HG03196 (cell line): ENCODE results near the gene IQCF5.
"Not testable (repeated sequence)": the region's sequence is repeated elsewhere in the genome, so short reads cannot be mapped to it uniquely, and the experiment has no call there.

Experiments used
- ATAC-seq: cut with Tn5 transposase; IDR thresholded peaks from one replicate; pipeline ENCODE4 v1.9.1; 2021; ENCODE audit not compliant: unreplicated experiment

Gene IQCF5

GRCh38 chr3:51875501-51875900 lies at the start of gene IQCF5:
IQCF5 (minus strand) TSS chr3:51875601; CDS start chr3:51875531, 70 bp downstream.
- ATAC-seq = no peak

GRCh38 chr3:51921081-51921578 lies 45.7 kb upstream of the IQCF5 start:
- ATAC-seq = no peak

DNA sequence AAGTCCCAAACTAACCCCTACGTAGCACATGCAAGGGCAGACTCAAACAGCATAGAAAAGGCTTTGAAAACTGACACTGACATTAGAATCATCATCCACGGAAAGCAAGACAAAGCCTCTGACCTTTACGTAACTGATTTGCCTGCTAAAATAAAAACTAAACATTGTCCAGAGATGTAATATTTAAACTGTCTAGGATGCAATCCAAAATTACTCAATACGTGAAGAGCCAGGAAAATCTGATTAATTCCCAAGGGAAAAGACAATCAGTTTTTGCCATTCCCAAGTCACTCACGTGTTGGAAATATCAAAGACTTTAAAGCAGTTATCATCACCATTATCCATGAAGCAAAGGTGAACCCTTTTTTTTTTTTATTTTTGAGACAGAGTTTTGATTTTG lies 41.0 kb upstream of the IQCF5 start:
- ATAC-seq = no peak

DNA sequence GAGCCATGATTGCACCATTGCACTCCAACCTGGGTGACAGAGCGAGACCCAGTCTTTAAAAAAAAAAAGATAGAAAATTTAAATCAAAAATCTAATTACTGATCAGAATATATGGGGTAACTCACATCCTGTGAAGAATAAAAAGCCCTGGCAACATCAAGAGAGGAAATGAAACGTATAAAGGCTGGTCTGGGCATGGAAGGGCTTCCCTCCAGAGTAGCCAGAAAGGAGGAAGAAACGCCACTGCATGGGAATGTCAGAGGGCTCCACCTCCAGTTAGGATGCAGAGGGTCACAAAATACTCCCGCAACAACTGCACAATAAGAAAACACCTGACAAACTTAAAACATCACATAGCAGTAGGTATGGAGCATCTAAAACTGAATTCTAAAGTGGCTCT lies 32.6 kb upstream of the IQCF5 start:
- ATAC-seq = no peak

DNA sequence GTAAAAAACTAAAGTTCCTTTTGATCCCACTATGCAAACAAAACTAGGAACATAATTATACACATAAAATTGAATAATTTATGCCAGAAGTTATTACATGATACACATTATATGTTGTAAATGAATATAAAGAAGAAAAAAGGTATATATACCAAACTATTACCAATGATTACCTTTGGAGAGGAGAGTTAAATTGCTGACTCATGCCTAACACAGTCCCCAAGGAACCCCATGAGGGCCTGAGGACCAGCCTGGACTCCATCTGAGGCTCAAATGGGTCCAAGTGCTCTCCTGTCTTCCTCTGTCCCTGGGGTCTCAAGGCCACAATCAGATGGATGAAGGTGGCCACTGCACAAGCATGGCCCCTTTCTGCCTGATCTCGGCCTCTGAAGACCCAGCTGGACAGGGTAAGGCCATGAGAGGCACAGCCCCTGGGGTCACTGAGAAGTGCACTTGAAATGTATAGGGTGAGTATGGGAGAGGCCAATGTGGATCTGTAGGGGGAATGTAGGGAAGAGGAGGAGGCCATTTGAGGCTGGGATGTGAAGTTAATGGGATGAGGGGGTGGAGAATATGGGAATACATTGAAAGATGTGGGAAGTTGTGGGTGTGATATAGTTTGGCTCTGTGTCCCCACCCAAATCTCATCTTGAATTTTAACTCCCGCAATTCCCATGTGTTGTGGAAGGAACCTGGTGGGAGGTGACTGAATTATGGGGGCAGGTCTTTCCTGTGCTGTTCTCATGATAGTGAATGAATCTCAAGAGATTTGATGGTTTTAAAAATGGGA lies 28.8 kb upstream of the IQCF5 start:
- ATAC-seq = no peak

- not testable (repeated sequence) for ATAC-seq
Observed at GRCh38 chr3:51902361-51902760, 27.0 kb upstream of the IQCF5 start.

DNA sequence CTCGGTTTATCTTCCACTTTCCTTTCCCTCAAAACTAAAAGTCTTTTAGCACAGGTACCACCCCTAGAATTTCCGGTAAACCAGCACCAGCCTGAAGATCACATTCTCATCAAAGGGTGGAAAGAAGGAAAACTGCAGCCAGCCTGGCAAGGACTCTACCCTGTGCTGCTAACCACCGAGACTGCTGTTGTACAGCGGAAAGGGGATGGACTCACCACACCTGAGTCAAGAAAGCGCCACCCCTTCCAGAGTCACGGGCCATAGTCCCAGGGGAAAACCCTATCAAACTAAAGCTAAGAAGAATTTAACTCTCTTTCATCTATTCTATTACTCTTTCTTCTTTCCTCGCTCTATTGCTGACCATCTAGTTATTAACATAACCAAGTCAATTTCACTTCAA lies 24.6 kb upstream of the IQCF5 start:
- not testable (repeated sequence) for ATAC-seq

- no peak for ATAC-seq
Observed at GRCh38 chr3:51897391-51897790, 22.0 kb upstream of the IQCF5 start.

GRCh38 chr3:51896607-51897305 lies 21.4 kb upstream of the IQCF5 start:
- ATAC-seq = no peak

DNA sequence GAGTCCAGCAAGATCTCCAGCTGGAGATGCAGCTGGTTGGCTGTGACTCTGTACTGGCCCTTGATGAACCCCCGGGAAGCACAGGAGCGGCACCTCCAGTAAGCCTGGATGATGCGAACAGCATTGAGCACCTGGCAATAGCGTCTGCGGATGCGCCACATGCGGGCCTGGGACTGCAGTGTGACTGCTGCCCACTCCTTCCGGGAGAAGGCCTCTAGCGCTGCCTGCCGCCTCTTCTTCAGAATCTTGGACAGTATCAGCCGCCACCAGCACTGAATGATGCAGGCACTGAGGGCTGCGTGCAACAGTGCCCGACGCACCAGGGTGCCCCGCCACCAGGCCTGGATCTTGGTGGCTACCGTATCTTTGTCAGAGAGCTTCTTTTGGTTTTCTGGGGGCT lies 19.5 kb upstream of the IQCF5 start:
- no peak for ATAC-seq

DNA sequence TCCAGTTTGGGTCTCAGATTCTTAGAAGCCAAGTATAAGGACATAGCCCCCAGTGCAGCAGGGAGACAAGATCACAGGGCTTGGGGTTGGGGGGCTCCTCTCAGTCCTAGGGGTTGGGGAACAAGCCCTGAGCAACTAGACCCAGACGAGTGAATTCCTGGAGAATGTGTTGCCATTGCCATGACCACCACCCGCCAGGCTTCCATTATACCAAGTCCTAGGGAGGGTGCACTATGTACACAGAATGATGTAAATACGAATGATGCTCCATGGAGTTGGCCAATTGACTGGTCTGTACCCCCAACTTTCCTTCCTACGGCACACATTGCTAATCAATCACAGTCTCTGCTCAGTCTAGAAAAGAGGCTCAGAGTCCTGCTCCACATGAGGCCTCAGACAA lies 19.0 kb upstream of the IQCF5 start:
- no peak for ATAC-seq

DNA sequence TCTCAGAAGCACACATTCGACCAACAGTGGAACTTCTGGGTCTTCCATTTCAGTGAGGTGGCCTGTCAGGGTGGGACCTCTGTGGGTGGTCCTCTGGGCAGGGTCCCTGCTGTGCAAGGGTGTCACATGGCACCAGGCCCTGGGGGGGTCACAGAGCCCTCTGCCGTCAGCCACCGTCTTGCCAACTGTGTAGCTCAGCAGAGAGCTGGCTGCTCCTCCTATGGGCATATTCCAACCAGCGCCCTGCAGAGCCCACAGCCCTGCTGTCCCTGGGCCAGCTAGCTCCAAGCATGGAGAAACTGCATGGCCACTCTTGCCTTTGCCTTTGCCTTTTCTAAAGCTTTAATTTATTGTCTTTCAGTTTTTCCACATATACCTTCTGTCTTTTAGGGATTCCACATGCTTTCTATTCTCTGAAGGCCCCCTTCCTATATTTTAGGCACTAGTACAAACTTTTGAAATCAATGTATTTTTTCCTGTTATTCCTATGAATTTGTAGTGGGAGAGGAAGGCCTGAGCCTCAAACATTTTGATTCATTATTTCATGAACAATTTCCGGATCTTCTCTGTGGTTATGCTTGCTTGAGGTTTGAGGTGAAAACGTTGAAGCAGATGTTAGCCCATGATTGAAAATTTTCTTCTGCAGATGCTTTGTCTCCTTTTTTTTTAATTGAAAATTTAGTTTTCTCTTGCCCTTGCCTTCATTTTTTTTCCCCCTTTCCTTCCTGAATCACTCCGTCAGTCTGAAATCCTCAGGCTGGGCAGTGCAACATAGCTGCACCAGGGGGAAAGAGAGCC lies 16.0 kb upstream of the IQCF5 start:
- ATAC-seq = no peak

- no peak for ATAC-seq
Observed at GRCh38 chr3:51888463-51889105, 13.2 kb upstream of the IQCF5 start.

GRCh38 chr3:51887620-51888019 lies 12.2 kb upstream of the IQCF5 start:
- no peak for ATAC-seq

GRCh38 chr3:51886447-51886846 lies 11.0 kb upstream of the IQCF5 start:
- ATAC-seq = no peak

DNA sequence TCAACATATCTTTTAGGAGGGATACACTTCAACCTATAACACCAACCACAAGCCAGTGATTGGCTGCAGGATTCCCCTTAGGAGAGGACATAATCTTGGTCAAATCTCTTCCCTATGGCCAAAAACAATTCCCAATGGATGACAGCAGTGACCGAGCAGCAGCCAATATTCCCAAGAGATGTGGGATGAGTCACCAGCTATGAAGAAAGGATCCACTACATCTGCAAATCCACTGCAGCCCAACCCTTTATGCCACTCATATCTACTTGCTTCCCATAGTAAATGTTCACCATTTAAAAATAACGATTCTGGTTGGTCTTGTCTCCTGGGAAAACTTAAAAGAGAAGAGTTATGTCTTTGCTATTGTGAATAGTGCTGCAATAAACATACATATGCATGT lies 4.5 kb upstream of the IQCF5 start:
- no peak for ATAC-seq

DNA sequence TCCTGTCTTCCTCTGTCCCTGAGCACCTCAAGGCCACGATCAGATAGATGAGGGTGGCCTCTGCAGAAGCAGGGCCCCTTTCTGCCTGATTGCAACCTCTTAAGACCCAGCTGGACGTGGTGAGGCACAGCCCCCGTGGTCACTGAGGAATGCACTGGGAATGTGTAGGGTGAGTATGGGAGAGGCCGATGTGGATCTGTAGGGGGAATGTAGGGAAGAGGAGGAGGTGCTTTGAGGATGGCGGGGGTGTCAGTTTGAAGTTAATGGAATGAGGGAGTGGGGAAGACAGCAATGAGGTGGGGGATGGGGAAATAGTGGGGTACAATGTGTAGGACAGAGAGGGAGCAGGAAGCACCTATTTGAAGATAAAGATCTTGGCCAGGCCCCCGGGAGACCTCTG lies 785 bp upstream of the IQCF5 start:
- ATAC-seq = no peak

DNA sequence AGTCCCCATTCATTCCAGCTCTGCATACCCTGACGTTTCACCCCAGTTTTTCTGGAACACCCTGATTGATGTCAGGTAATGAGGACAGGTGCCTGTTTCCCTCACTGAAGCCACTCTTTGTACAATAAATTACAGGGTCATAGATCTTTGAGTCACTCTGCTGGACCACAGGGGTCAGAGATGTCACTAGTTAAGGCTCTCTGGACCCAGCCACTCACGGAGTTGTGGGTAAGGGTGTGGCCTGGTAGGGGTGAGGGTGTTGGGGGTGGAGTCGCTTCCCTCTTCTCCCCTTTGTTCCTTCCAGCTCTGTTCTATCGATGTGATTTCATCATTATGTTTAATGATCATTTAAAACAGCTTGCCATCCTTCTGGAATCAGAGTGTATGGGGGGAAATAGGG lies 512 bp downstream of the IQCF5 start:
- ATAC-seq = no peak

- no peak for ATAC-seq
Observed at GRCh38 chr3:51874411-51874810, 990 bp downstream of the IQCF5 start.

GRCh38 chr3:51873876-51874275 lies 1.5 kb downstream of the IQCF5 start:
- no peak for ATAC-seq

DNA sequence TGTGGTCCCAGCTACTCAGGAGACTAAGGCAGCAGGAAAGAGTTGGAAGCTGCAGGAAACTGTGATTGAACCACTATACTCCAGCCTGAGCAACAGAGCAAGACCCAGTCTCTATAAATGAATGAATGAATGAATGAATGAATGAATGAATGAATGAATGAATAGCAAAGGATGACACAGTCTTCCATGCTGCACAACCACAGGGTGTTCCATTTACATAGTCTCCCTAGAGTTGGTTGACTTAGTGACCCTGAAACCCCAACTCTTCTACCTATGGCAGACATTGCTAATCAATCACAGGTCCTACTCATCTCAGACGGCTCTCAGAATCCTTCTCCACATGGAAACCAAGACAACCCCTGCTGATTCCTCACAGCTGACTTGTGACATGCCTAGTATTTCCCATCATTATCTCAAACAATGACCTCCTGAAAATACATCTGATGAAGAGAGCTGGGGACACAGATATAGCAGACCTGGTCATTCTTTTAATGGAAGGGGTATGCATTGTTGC lies 2.1 kb downstream of the IQCF5 start:
- no peak for ATAC-seq
